ENCODE measurements around the gene LRG1.

- no peak for TF ChIP-seq CTCF (IDR thresholded peaks at IDR 0.05; ENCODE audit: insufficient read depth, low read length)
- TF ChIP-seq POLR2AphosphoS5 (IDR thresholded peaks at IDR 0.05; ENCODE audit: low read depth), result no peak
These were observed 43.4 kb upstream of the LRG1 start for GRCh38 chr19:4582980-4583842.
